Lower lobe of right lung (tissue), 2 donors: ENCODE data around the gene OR6A2. TPM values are rescaled to one million over a fixed set of nuclear protein-coding genes. Genes with fewer than 3 reads are reported as not detected.
"Not testable (repeated sequence)": the region's sequence is repeated elsewhere in the genome, so short reads cannot be mapped to it uniquely, and the experiment has no call there.

ENCODE experiments used
- ATAC-seq, 2 donors: fragments of 200-7000 bp; cut with Tn5 transposase; one replicate each; pipeline ENCODE4 v1.9.1; 2020 to 2022; ENCODE audit warnings: mild to moderate bottlenecking in 2 of 2, moderate library complexity in 2 of 2
- DNase-seq: peaks from one replicate; pipeline ENCODE4 v3.0.0-alpha.2; 2020
- H3K27ac ChIP-seq: fragments of 200-600 bp; one replicate; pipeline ENCODE4 v1.8.0; 2022
- H3K27me3 ChIP-seq: fragments of 200-600 bp; one replicate; pipeline ENCODE4 v1.8.0; 2022; ENCODE audit warnings: low read depth
- H3K36me3 ChIP-seq: fragments of 200-600 bp; one replicate; pipeline ENCODE4 v1.8.0; 2022; ENCODE audit warnings: mild to moderate bottlenecking
- H3K4me1 ChIP-seq: fragments of 200-600 bp; one replicate; pipeline ENCODE4 v1.8.0; 2022
- H3K4me3 ChIP-seq: fragments of 200-600 bp; one replicate; pipeline ENCODE4 v1.8.0; 2022; ENCODE audit warnings: mild to moderate bottlenecking
- H3K9me3 ChIP-seq: fragments of 200-600 bp; one replicate; pipeline ENCODE4 v1.8.0; 2022
- CTCF ChIP-seq: fragments of 200-600 bp; IDR thresholded peaks from one replicate; pipeline ENCODE4 v1.8.0; 2022; ENCODE audit warnings: antibody characterized with exemption, mild to moderate bottlenecking
- intact Hi-C: fragments of 100-400 bp; cut with DNase I; formaldehyde crosslinking; loops from one replicate; pipeline ENCODE4 v1.11.0; 2022
- total RNA-seq: library from RNA; stranded (reverse); fragmentation: NEBNext Ultra II Directional; extraction: Animal tissue kit (Norgen Biotek cat#: 25700); gene quantifications from one replicate; pipeline ENCODE4 v1.2.1, GENCODE V29; 2021
- donor health status: DM: no; HTN: yes; CAD: no; lungs with severe emphysema.

OR6A2 gene
- total RNA-seq, 1 donor from 2014 or later: 0.18 TPM

- Histone ChIP-seq H3K27me3 (no peaks in the 10 kb centered on the region), H3K27ac (no peak overlapping the region), H3K4me3 (no peak overlapping the region), H3K36me3 (no peaks in the 10 kb centered on the region), H3K9me3 (peaks cover 8% of the 10 kb centered on the region), H3K4me1 (no peaks in the 10 kb centered on the region)
- ATAC-seq (no peak), DNase-seq (no peak)
- intact Hi-C loops: no loop called here
- no peak for TF ChIP-seq CTCF
Observed at GRCh38 chr11:6817694-6818093, 18.2 kb upstream of the OR6A2 start.

- H3K9me3 ChIP-seq: no peaks in the 10 kb centered on the region
- ATAC-seq: no peak
- no peak for DNase-seq
- no peaks in the 10 kb centered on the region for H3K27me3 ChIP-seq
- no peak overlapping the region for H3K27ac ChIP-seq
- no peaks in the 10 kb centered on the region for H3K4me1 ChIP-seq
- TF ChIP-seq CTCF: no peak
- H3K4me3 ChIP-seq: no peak overlapping the region
- H3K36me3 ChIP-seq: no peaks in the 10 kb centered on the region
- intact Hi-C loops: no loop called here
Observed at GRCh38 chr11:6813656-6814055, 14.2 kb upstream of the OR6A2 start.

- Histone ChIP-seq H3K27ac (no peak overlapping the region), H3K9me3 (no peaks in the 10 kb centered on the region), H3K36me3 (no peaks in the 10 kb centered on the region), H3K4me1 (no peaks in the 10 kb centered on the region), H3K27me3 (no peaks in the 10 kb centered on the region), H3K4me3 (no peak overlapping the region)
- no peak for DNase-seq
- peak; percentile 84 for TF ChIP-seq CTCF
- peak; percentile 66 to 82 for ATAC-seq
- intact Hi-C loops: no loop called here
Observed at GRCh38 chr11:6812390-6813005, 13.0 kb upstream of the OR6A2 start.

DNA sequence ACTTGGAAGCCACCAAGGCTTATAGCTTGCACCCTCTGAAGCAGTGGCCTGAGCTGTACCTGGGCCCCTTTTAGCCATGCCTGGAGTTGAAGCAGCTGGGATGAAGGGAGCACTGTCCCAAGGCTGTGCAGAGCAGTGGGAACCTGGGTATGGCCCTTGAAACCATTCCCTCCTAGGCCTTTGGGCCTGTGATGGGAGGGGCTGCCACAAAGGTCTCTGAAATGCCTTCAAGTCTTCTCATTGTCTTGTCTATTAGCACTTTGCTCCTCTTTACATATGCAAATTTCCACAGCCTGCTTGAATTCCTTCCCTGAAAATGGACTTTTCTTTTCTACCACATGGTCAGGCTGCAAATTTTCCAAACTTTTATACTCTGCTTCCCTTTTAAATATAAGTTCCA, 1.6 kb upstream of the OR6A2 start:
- H3K36me3 ChIP-seq, H3K4me1 ChIP-seq, intact Hi-C loops, H3K9me3 ChIP-seq, ATAC-seq, H3K4me3 ChIP-seq, H3K27ac ChIP-seq, H3K27me3 ChIP-seq, DNase-seq: not testable (repeated sequence)

GRCh38 chr11:6794639-6795038, 4.8 kb downstream of the OR6A2 start:
- H3K27me3 ChIP-seq: no peaks in the 10 kb centered on the region
- no peaks in the 10 kb centered on the region for H3K9me3 ChIP-seq
- no peaks in the 10 kb centered on the region for H3K4me1 ChIP-seq
- no peaks in the 10 kb centered on the region for H3K36me3 ChIP-seq
- ATAC-seq: no peak
- intact Hi-C loops: no loop called here
- H3K27ac ChIP-seq: no peak overlapping the region
- TF ChIP-seq CTCF: no peak
- no peak overlapping the region for H3K4me3 ChIP-seq
- no peak for DNase-seq

GRCh38 chr11:6790546-6790945, 8.9 kb downstream of the OR6A2 start:
- H3K27ac ChIP-seq: no peak overlapping the region
- intact Hi-C loops: no loop called here
- no peak for TF ChIP-seq CTCF
- ATAC-seq: no peak
- no peak for DNase-seq
- H3K9me3 ChIP-seq: no peaks in the 10 kb centered on the region
- no peaks in the 10 kb centered on the region for H3K4me1 ChIP-seq
- H3K27me3 ChIP-seq: no peaks in the 10 kb centered on the region
- no peaks in the 10 kb centered on the region for H3K36me3 ChIP-seq
- no peak overlapping the region for H3K4me3 ChIP-seq
